H1 (cell line): ENCODE results near the gene LAMB1. TPM values are rescaled to one million over a fixed set of nuclear protein-coding genes. Genes with fewer than 3 reads are reported as not detected.

ENCODE experiments used
- CTCF ChIA-PET: fragments of 300-600 bp; sonication (Branson Sonifier 250); formaldehyde crosslinking; loops from one replicate; lab custom pipeline; 2021; ENCODE audit not compliant: partially characterized antibody; lab: Charles Lee
- POLR2A ChIA-PET: fragments of 300-600 bp; sonication (Branson Sonifier 250); formaldehyde crosslinking; loops from one replicate; lab custom pipeline; 2021; ENCODE audit warnings: inconsistent platforms; ENCODE audit not compliant: partially characterized antibody; lab: Charles Lee
- DNase-seq, 2 experiments: peaks; one replicate each; pipeline versions ENCODE4 v3.0.0 to v3.0.0-alpha.2; 2010 to 2022; ENCODE audit warnings: low spot score in 2 of 2, low read depth in 1 of 2, mixed read lengths in 1 of 2
- FAIRE-seq: peaks from 2 replicates; lab custom pipeline; 2011; peaks lifted over from hg19 to GRCh38; lab: Jason Lieb, UNC
- H2AFZ ChIP-seq: 2 replicates; pipeline ENCODE4 v1.8.1; 2012; ENCODE audit warnings: low read length, inconsistent platforms
- H2AK5ac ChIP-seq: 2 replicates; pipeline ENCODE4 v1.6.1; 2013; ENCODE audit warnings: low read depth, low read length
- H2BK120ac ChIP-seq: replicated peaks from 2 replicates; pipeline ENCODE3; 2013; ENCODE audit warnings: low read depth, low read length, inconsistent platforms
- H2BK12ac ChIP-seq: 2 replicates; pipeline ENCODE4 v1.6.1; 2013; ENCODE audit warnings: low read depth, low read length
- H2BK15ac ChIP-seq: 2 replicates; pipeline ENCODE4 v1.6.1; 2013; ENCODE audit warnings: low read length
- H2BK20ac ChIP-seq: 2 replicates; pipeline ENCODE4 v1.6.1; 2013; ENCODE audit warnings: low read length
- H2BK5ac ChIP-seq: 2 replicates; pipeline ENCODE4 v1.6.1; 2013; ENCODE audit warnings: low read depth, low read length
- H3K14ac ChIP-seq: 2 replicates; pipeline ENCODE4 v1.6.1; 2013; ENCODE audit warnings: inconsistent platforms; ENCODE audit not compliant: insufficient read length
- H3K18ac ChIP-seq: 2 replicates; pipeline ENCODE4 v1.6.1; 2013; ENCODE audit warnings: low read length; ENCODE audit errors: extremely low read depth
- H3K23ac ChIP-seq: 2 replicates; pipeline ENCODE4 v1.6.1; 2013; ENCODE audit warnings: inconsistent platforms; ENCODE audit not compliant: insufficient read length
- H3K23me2 ChIP-seq: 2 replicates; pipeline ENCODE4 v1.6.1; 2013; ENCODE audit warnings: low read depth, low read length
- H3K27ac ChIP-seq: 2 replicates; pipeline ENCODE4 v1.6.1; 2011; ENCODE audit warnings: low read depth, low read length, inconsistent platforms
- H3K27me3 ChIP-seq, 4 experiments: replicated peaks in 1 of 4; 1 replicate in 1 of 4; 2 replicates in 3 of 4; pipeline versions ENCODE4 v1.6.1 to v1.8.1; 2011 to 2013; ENCODE audit warnings: low read length in 3 of 4, mild to moderate bottlenecking in 3 of 4, inconsistent platforms in 2 of 4, mixed read lengths in 2 of 4, moderate library complexity in 1 of 4; ENCODE audit not compliant: control insufficient read depth in 3 of 4, insufficient read depth in 3 of 4; ENCODE audit errors: extremely low read depth in 1 of 4
- H3K36me3 ChIP-seq, 4 experiments: 2 replicates each; pipeline versions ENCODE4 v1.6.1 to v1.8.1; 2011 to 2013; ENCODE audit warnings: mild to moderate bottlenecking in 4 of 4, low read length in 3 of 4, moderate library complexity in 2 of 4, control low read depth in 1 of 4, inconsistent platforms in 1 of 4; ENCODE audit not compliant: insufficient read depth in 4 of 4, control insufficient read depth in 2 of 4
- H3K4ac ChIP-seq: replicated peaks from 2 replicates; pipeline ENCODE3; 2013; ENCODE audit warnings: low read length, low read depth, mixed read lengths, inconsistent platforms; ENCODE audit not compliant: insufficient read length
- H3K4me1 ChIP-seq, 4 experiments: replicated peaks in 1 of 4; 1 replicate in 1 of 4; 2 replicates in 3 of 4; pipeline versions ENCODE4 v1.6.1 to v1.8.1; 2011 to 2013; ENCODE audit warnings: low read length in 3 of 4, inconsistent platforms in 2 of 4, mixed read lengths in 1 of 4; ENCODE audit not compliant: insufficient read depth in 4 of 4, control insufficient read depth in 3 of 4
- H3K4me2 ChIP-seq, 2 experiments: 2 replicates each; pipeline versions ENCODE4 v1.6.1 to v1.8.1; 2011 to 2013; ENCODE audit warnings: low read depth in 2 of 2, low read length in 2 of 2, control low read depth in 1 of 2, inconsistent platforms in 1 of 2, mild to moderate bottlenecking in 1 of 2; ENCODE audit not compliant: insufficient read depth in 1 of 2
- H3K4me3 ChIP-seq, 4 experiments: fragments of 200-600, 300-600 bp in 1 of 4; sonication (generic), shearing (Covaris generic), sonication (Bioruptor Twin) in 1 of 4; 2 replicates each; pipeline versions ENCODE4 v1.5.1 to v1.8.1; 2011 to 2016; ENCODE audit warnings: low read length in 4 of 4, low read depth in 3 of 4, control low read depth in 2 of 4, inconsistent platforms in 2 of 4, mild to moderate bottlenecking in 2 of 4, mixed read lengths in 1 of 4, moderate library complexity in 1 of 4; ENCODE audit not compliant: insufficient read depth in 2 of 4; ENCODE audit errors: extremely low read depth in 1 of 4
- H3K56ac ChIP-seq: replicated peaks from 2 replicates; pipeline ENCODE3; 2013; ENCODE audit warnings: low read depth, mild to moderate bottlenecking, mixed read lengths, low read length, inconsistent platforms; ENCODE audit not compliant: insufficient read length
- H3K79me1 ChIP-seq: 2 replicates; pipeline ENCODE4 v1.6.1; 2013; ENCODE audit warnings: low read depth, low read length, control low read depth
- H3K79me2 ChIP-seq, 2 experiments: 2 replicates each; pipeline versions ENCODE4 v1.6.1 to v1.8.1; 2012 to 2013; ENCODE audit warnings: low read length in 2 of 2, mild to moderate bottlenecking in 2 of 2, inconsistent platforms in 1 of 2; ENCODE audit not compliant: insufficient read depth in 2 of 2, control insufficient read depth in 1 of 2
- H3K9ac ChIP-seq, 4 experiments: replicated peaks in 1 of 4; 1 replicate in 1 of 4; 2 replicates in 3 of 4; pipeline versions ENCODE4 v1.6.1 to v1.8.1; 2011 to 2013; ENCODE audit warnings: low read depth in 3 of 4, low read length in 3 of 4, control low read depth in 2 of 4, mild to moderate bottlenecking in 2 of 4, moderate library complexity in 2 of 4, inconsistent platforms in 1 of 4; ENCODE audit errors: extremely low read depth in 1 of 4
- H3K9me3 ChIP-seq, 2 experiments: 2 replicates each; pipeline versions ENCODE4 v1.6.1 to v1.8.1; 2012 to 2013; ENCODE audit warnings: mild to moderate bottlenecking in 2 of 2, moderate library complexity in 2 of 2, control low read depth in 1 of 2, inconsistent platforms in 1 of 2, low read depth in 1 of 2, low read length in 1 of 2, mixed read lengths in 1 of 2; ENCODE audit not compliant: insufficient read depth in 2 of 2
- H4K20me1 ChIP-seq, 2 experiments: replicated peaks in 1 of 2; 2 replicates each; pipeline versions ENCODE3 to v1.8.1; 2011 to 2013; ENCODE audit warnings: inconsistent platforms in 2 of 2, low read length in 2 of 2, mild to moderate bottlenecking in 1 of 2; ENCODE audit not compliant: insufficient read depth in 2 of 2, control insufficient read depth in 1 of 2
- H4K5ac ChIP-seq: 2 replicates; pipeline ENCODE4 v1.6.1; 2013; ENCODE audit warnings: low read length, low read depth, mixed read lengths, inconsistent platforms; ENCODE audit not compliant: insufficient read length
- H4K8ac ChIP-seq: 2 replicates; pipeline ENCODE4 v1.8.0; 2013; ENCODE audit warnings: mild to moderate bottlenecking, moderate library complexity, low read length, inconsistent platforms; ENCODE audit not compliant: insufficient read depth; ENCODE audit errors: extremely low read depth
- H4K91ac ChIP-seq: replicated peaks from 2 replicates; pipeline ENCODE3; 2013; ENCODE audit warnings: low read length, mixed read lengths, inconsistent platforms; ENCODE audit not compliant: insufficient read length
- WGBS, 2 experiments: shearing (Covaris generic) in 1 of 2; methylation state at CpG; one replicate each; pipeline versions ENCODE4 v1.1.6 to v1.1.7; 2013 to 2015; ENCODE audit warnings: low lambda C conversion rate in 2 of 2, mixed read lengths in 2 of 2, inconsistent platforms in 1 of 2, low coverage in 1 of 2, missing lambda C conversion rate in 1 of 2; ENCODE audit not compliant: insufficient replicate concordance in 2 of 2, insufficient coverage in 1 of 2, insufficient read length in 1 of 2; ENCODE audit errors: extremely low coverage in 1 of 2, missing lambda C conversion rate in 1 of 2; 5-methylcytosine and 5-hydroxymethylcytosine counted together
- polyA plus RNA-seq, 7 experiments: library from polyadenylated mRNA; depleted of rRNA in 3 of 7; stranded (reverse) in 5 of 7; unstranded in 2 of 7; fragments of >200 nt in 5 of 7; fragments of 200-250 nt in 2 of 7; gene quantifications; 1 replicate in 5 of 7; 2 replicates in 1 of 7; 4 replicates in 1 of 7; pipeline versions ENCODE4 v1.2.1 to v1.2.3, GENCODE V29; 2011 to 2013; ENCODE audit warnings: missing spikeins in 2 of 7, mixed read lengths in 2 of 7
- total RNA-seq: library from RNA; stranded (reverse); fragmentation: NEBNext Ultra II Directional; extraction: Animal tissue kit (Norgen Biotek cat#: 25700); gene quantifications from 2 replicates; pipeline ENCODE4 v1.2.1, GENCODE V29; 2021

Gene LAMB1
- total and polyA plus RNA-seq, 2 of the 8 experiments (the other 6 are each of a cell fraction or from before 2014, with no cell fraction given) = 31.9 to 38.5 TPM

DNA sequence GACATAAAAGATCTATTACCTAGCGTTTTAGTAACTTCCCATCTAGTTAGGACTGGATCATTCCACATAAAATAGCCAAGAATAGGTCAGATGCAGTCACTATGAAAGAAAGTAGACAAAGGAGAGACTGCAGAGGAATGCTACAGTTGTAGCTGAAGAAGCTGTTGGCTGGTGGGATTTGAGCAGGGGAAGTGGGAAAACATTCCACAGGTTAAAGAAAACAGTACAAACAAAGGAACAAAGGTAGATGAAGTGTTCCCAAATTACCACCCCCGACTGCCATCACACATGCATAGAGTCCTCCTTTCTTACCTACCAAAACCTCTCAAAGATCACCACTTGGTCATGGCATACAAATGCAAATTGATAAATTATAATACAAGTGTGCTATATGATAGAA, 70.2 kb downstream of the LAMB1 start:
- ChIA-PET POLR2A (interaction anchor here (1.2 to 4.8 kb wide), 4 partner anchors 20 to 109 kb away, joined by 5 to 36 read pairs (median 12); partner anchors contain the start of gene LAMB1), CTCF (interaction anchor here (0.7 to 1.8 kb wide), 5 partner anchors 12 to 102 kb away, joined by 3 to 5 read pairs (median 3); no protein-coding TSS in a partner anchor)
- WGBS, 2 experiments = 0% methylated on average over 2 of the region's 2 CpGs; no CpG with 5 or more reads in 1 of the 2 experiments

More for the DNA sequence above, 70.2 kb downstream of the LAMB1 start:
- no peak overlapping the region for H2BK15ac ChIP-seq
- no peak overlapping the region for H2BK20ac ChIP-seq
- no peak overlapping the region for H2BK5ac ChIP-seq
- H3K23me2 ChIP-seq = no peaks in the 10 kb centered on the region
- H3K36me3 ChIP-seq = peaks cover 0 to 50% (median 5%) of the 10 kb centered on the region in 4 experiments; a peak in 5 of 8 replicates
- no peak overlapping the region for H3K56ac ChIP-seq
- FAIRE-seq (peak; percentile 85), DNase-seq (peak in 1 of 2 experiments; percentile 66)
- H2AK5ac ChIP-seq = no peak overlapping the region; the same call in 1 of the 2 replicates
- H4K5ac ChIP-seq = no peak overlapping the region
- H2BK120ac ChIP-seq = no peak overlapping the region
- H3K9me3 ChIP-seq = no peaks in the 10 kb centered on the region
- H3K4ac ChIP-seq = no peak overlapping the region
- H3K23ac ChIP-seq = no peak overlapping the region
- no peak overlapping the region for H3K18ac ChIP-seq
- H4K8ac ChIP-seq = no peak overlapping the region
- H2BK12ac ChIP-seq = no peak overlapping the region
- no peaks in the 10 kb centered on the region for H3K79me2 ChIP-seq
- H3K4me1 ChIP-seq = peaks cover 7 to 41% (median 21%) of the 10 kb centered on the region in 4 experiments
- no peaks in the 10 kb centered on the region; a peak in 3 of 7 replicates for H3K27me3 ChIP-seq
- peak overlapping the region; percentile 2; the same call in 1 of the 2 replicates for H3K27ac ChIP-seq
- H4K91ac ChIP-seq = no peak overlapping the region
- H3K4me3 ChIP-seq = peak overlapping the region in 2 of 4 experiments; percentile 6 to 29; a peak in 3 of 8 replicates
- no peak overlapping the region for H2AFZ ChIP-seq
- no peak overlapping the region for H3K14ac ChIP-seq
- no peaks in the 10 kb centered on the region for H3K79me1 ChIP-seq
- peak overlapping the region; percentile 57 to 63; a peak in 3 of 4 replicates for H3K4me2 ChIP-seq
- H3K9ac ChIP-seq = no peak overlapping the region
- no peaks in the 10 kb centered on the region for H4K20me1 ChIP-seq
